ENCODE results near the gene LIN52. TPM values are rescaled to one million over a fixed set of nuclear protein-coding genes. Genes with fewer than 3 reads are reported as not detected.

Gene LIN52
- total and polyA plus RNA-seq, 2 of the 8 experiments (the other 6 are each of a cell fraction or from before 2014, with no cell fraction given) = 6.8 to 11.6 TPM

- Histone ChIP-seq H3K36me3 (ENCODE audit: control insufficient read depth in 2 of 4, insufficient read depth in 4 of 4, low read length in 3 of 4) (peaks cover 0 to 28% (median 7%) of the 10 kb centered on the region in 4 experiments; a peak in 4 of 8 replicates), H2BK20ac (ENCODE audit: low read length) (no peak overlapping the region), H4K91ac (replicated peaks; ENCODE audit: insufficient read length, low read length) (no peak overlapping the region), H2AK5ac (ENCODE audit: low read depth, low read length) (no peak overlapping the region), H4K20me1 (replicated peaks in 1 of 2; ENCODE audit: control insufficient read depth in 1 of 2, insufficient read depth in 2 of 2, low read length in 2 of 2) (peaks cover 1% of the 10 kb centered on the region in 2 experiments), H3K4ac (replicated peaks; ENCODE audit: insufficient read length, low read depth, low read length) (no peak overlapping the region), H2BK5ac (ENCODE audit: low read depth, low read length) (no peak overlapping the region), H2BK120ac (replicated peaks; ENCODE audit: low read depth, low read length) (no peak overlapping the region), H3K9me3 (ENCODE audit: insufficient read depth in 2 of 2, low read depth in 1 of 2, low read length in 1 of 2) (no peaks in the 10 kb centered on the region), H2BK12ac (ENCODE audit: low read depth, low read length) (no peak overlapping the region), H3K4me1 (replicated peaks in 1 of 4; ENCODE audit: control insufficient read depth in 3 of 4, insufficient read depth in 4 of 4, low read length in 3 of 4) (no peaks in the 10 kb centered on the region), H2BK15ac (ENCODE audit: low read length) (no peak overlapping the region), H3K4me3 (ENCODE audit: extremely low read depth in 1 of 4, insufficient read depth in 2 of 4, low read depth in 3 of 4, low read length in 4 of 4) (no peak overlapping the region), H3K18ac (ENCODE audit: extremely low read depth, low read length) (no peak overlapping the region), H3K56ac (replicated peaks; ENCODE audit: insufficient read length, low read depth, low read length) (no peak overlapping the region), H3K27ac (ENCODE audit: low read depth, low read length) (no peak overlapping the region), H3K79me1 (ENCODE audit: low read depth, low read length) (no peaks in the 10 kb centered on the region), H4K5ac (ENCODE audit: insufficient read length, low read depth, low read length) (no peak overlapping the region), H4K8ac (ENCODE audit: extremely low read depth, insufficient read depth, low read length) (no peak overlapping the region), H3K79me2 (ENCODE audit: control insufficient read depth in 1 of 2, insufficient read depth in 2 of 2, low read length in 2 of 2) (0 out of 4 replicates have a peak, but pooled peaks cover 0 to 3% of the 10 kb centered on the region in 2 experiments), H3K23me2 (ENCODE audit: low read depth, low read length) (no peaks in the 10 kb centered on the region; the same call in 1 of the 2 replicates), H2AFZ (ENCODE audit: low read length) (no peak overlapping the region), H3K14ac (ENCODE audit: insufficient read length) (no peak overlapping the region), H3K23ac (ENCODE audit: insufficient read length) (no peak overlapping the region), H3K27me3 (replicated peaks in 1 of 4; ENCODE audit: control insufficient read depth in 3 of 4, extremely low read depth in 1 of 4, insufficient read depth in 3 of 4, low read length in 3 of 4) (no peaks in the 10 kb centered on the region), H3K9ac (replicated peaks in 1 of 4; ENCODE audit: extremely low read depth in 1 of 4, low read depth in 3 of 4, low read length in 3 of 4) (no peak overlapping the region), H3K4me2 (ENCODE audit: insufficient read depth in 1 of 2, low read depth in 2 of 2, low read length in 2 of 2) (no peak overlapping the region)
- FAIRE-seq = no peak
- ChIA-PET CTCF (ENCODE audit: partially characterized antibody) (interaction anchor here (0.9 to 1.4 kb wide), 2 partner anchors 80 to 184 kb away, joined by 3 to 4 read pairs; no protein-coding TSS in a partner anchor), POLR2A (ENCODE audit: partially characterized antibody) (interaction anchor here (1.1 kb wide), 1 partner anchor 119 kb away, joined by 3 read pairs; no protein-coding TSS in a partner anchor)
- 88% methylated on average over 1 of the region's 1 CpG; no CpG with 5 or more reads in 1 of the 2 experiments for WGBS, 2 experiments (ENCODE audit: extremely low coverage in 1 of 2, insufficient coverage in 1 of 2, insufficient read length in 1 of 2, insufficient replicate concordance in 2 of 2, low coverage in 1 of 2, low lambda C conversion rate in 2 of 2, missing lambda C conversion rate in 1 of 2)
- DNase-seq (ENCODE audit: low read depth in 1 of 2, low spot score in 2 of 2) = no peak
- TF ChIP-seq KDM4A (IDR thresholded peaks at IDR 0.05; ENCODE audit: low read depth, low read length, severe bottlenecking) = no peak
- TF ChIP-seq TCF12 (IDR thresholded peaks at IDR 0.05; ENCODE audit: low read depth, low read length) = no peak
- TF ChIP-seq SP4 (IDR thresholded peaks at IDR 0.05; ENCODE audit: low read length) = no peak
- TF ChIP-seq EGR1 (IDR thresholded peaks at IDR 0.05; ENCODE audit: borderline replicate concordance, low read depth, low read length) = no peak
- no peak for TF ChIP-seq PHF8 (conservative IDR thresholded peaks at IDR 0.05; ENCODE audit: low read depth, low read length)
- no peak for TF ChIP-seq NANOG (IDR thresholded peaks at IDR 0.05; ENCODE audit: insufficient read depth, low read depth, low read length, poor library complexity, severe bottlenecking)
- no peak for TF ChIP-seq SAP30 (IDR thresholded peaks at IDR 0.05; ENCODE audit: insufficient read depth, insufficient replicate concordance, low read length)
- no peak for TF ChIP-seq CBX5 (IDR thresholded peaks at IDR 0.05; ENCODE audit: low read depth, low read length)
- no peak for TF ChIP-seq EZH2 (IDR thresholded peaks at IDR 0.05; ENCODE audit: low read depth, low read length, severe bottlenecking)
- TF ChIP-seq KDM1A (IDR thresholded peaks at IDR 0.05; ENCODE audit: borderline replicate concordance, low read length) = no peak
Measured at GRCh38 chr14:74109369-74109768, 24.6 kb downstream of the LIN52 start.

All from H1 (cell line).